HG02870 (cell line): Measurements from ENCODE around the gene COQ8A.

Source experiments
- ATAC-seq: cut with Tn5 transposase; IDR thresholded peaks from one replicate; pipeline ENCODE4 v1.9.1; 2021; ENCODE audit warnings: mild to moderate bottlenecking, moderate library complexity; ENCODE audit not compliant: unreplicated experiment

COQ8A gene

GRCh38 chr1:226982451-226983177, 42.5 kb downstream of the COQ8A start:
- ATAC-seq: no peak

DNA sequence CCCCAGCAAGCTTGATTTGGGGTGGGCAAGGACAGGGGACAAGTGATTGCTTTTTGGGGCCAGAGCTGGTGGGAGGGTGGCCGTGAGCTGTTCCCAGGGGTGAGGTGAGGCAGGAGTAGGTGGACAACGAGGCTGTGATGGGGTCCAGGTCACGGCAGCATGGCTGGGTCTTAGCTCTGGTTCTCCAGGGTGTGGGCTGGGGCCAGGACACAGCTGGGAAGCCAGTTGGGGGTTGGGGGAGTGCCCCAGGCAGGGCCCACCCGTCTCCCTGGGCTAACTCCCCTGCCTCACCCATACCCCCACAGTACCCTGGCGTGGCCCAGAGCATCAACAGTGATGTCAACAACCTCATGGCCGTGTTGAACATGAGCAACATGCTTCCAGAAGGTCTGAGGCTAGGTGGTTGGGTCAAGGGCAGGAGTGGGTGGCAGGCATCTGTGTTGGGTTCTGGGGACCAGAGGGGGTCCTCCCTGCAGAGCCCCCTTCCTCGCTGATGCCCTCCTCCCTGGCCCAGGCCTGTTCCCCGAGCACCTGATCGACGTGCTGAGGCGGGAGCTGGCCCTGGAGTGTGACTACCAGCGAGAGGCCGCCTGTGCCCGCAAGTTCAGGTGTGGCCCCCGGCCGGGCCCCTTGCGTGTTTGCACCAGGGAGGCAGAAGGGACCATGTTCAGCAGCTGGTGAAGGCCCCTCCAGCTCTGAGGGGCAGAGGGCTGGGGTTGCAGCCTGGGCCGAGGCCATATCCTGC, 43.3 kb downstream of the COQ8A start:
- no peak for ATAC-seq

DNA sequence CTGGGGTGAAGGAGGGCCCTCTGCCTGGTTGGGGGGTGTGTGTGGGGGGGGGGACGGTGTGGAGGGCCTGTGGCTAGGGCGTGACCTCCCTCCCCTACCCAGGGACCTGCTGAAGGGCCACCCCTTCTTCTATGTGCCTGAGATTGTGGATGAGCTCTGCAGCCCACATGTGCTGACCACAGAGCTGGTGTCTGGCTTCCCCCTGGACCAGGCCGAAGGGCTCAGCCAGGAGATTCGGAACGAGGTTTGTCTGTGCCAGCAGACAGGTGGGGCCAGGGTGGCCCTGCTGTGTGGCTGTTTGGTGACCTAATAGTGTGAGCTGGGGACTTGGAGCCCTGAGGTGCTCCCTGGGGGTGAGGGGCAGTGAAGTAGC, 43.9 kb downstream of the COQ8A start:
- no peak for ATAC-seq

- ATAC-seq: no peak
Measured at GRCh38 chr1:226984521-226985238, 44.6 kb downstream of the COQ8A start.

DNA sequence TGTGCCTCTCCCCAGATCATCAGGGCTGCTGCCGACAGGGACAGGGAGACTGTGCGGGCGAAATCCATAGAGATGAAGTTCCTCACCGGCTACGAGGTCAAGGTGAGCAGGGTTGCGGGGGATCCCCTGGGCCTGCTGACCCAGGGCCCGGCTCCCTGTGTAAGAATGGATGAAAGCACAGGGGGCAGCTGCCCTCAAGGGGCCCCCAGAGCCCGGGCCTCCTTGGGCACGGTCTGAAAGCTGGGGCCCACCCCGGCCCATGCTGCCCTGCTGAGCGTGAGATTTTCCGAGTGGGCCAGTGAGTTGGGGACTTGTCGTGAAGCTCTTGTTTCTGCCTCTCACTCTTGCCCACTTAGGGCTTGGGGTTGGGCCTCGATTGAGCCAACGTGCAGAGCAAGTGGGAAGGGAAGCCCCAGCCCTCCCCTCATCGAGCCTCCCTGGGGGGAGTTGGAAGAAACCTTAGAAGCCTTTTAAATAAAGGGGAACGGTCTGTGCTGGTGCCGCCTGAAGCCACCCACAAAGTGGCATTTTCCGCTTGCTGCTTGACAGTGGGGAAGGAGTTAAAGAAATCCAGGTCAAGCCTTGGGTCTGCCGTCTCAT, 45.2 kb downstream of the COQ8A start:
- no peak for ATAC-seq

DNA sequence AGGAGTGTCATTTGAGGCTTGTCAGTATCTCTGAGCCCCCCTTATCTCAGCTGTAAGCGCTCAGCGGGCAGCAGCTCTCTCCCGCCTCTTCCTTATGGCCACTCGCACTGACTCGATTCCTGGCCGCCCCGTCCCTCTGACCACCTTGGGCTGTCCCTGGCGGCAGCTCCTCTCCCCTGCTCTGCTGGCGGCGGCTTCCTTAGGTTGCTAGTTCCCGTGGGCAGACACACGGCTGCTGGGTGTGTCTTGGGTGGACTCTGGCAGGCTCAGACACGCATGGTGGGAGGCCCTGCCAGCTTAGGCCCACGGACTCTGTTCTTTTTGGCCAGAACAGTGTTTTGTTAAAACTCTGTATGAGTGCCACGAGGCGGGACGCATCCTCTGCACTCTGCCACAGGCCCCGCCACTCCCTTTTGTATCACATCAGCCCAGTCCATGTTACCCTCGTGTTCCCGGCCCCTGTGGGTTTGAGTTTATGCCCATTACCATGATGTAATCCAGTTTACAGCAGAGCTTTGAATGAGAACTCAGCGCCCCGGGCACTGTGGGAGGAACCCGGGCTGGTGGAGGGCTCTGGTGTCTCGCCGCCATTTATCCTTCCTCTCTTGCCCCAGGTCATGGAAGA, 45.9 kb downstream of the COQ8A start:
- ATAC-seq: no peak

- ATAC-seq: no peak
Measured at GRCh38 chr1:226986496-226987178, 46.5 kb downstream of the COQ8A start.

- ATAC-seq: no peak
Measured at GRCh38 chr1:226987179-226987536, 47.1 kb downstream of the COQ8A start.

GRCh38 chr1:226987623-226988333, 47.7 kb downstream of the COQ8A start:
- no peak for ATAC-seq

DNA sequence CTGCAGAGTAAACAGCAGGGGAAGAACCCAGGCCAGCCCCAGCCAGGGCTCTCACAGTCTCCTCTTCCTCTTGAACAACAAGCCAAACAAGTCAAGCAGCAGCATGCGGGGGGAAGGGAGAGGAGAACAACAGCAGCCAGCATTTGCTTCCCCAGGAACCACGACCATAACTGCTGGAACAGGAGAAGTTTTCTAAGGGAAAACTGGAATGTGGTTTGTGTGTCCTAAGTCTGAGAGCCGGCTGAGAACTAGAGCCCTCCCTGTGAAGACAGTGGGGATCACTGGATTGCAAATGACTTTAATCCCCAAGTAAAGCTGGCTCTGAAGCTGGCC, 48.2 kb downstream of the COQ8A start:
- ATAC-seq: no peak

- ATAC-seq: no peak
Measured at GRCh38 chr1:226989085-226989920, 49.2 kb downstream of the COQ8A start.

- ATAC-seq: peak; percentile 86
Measured at GRCh38 chr1:226990133-226990716, 50.1 kb downstream of the COQ8A start.

- ATAC-seq: no peak
Measured at GRCh38 chr1:226991920-226992319, 51.8 kb downstream of the COQ8A start.

DNA sequence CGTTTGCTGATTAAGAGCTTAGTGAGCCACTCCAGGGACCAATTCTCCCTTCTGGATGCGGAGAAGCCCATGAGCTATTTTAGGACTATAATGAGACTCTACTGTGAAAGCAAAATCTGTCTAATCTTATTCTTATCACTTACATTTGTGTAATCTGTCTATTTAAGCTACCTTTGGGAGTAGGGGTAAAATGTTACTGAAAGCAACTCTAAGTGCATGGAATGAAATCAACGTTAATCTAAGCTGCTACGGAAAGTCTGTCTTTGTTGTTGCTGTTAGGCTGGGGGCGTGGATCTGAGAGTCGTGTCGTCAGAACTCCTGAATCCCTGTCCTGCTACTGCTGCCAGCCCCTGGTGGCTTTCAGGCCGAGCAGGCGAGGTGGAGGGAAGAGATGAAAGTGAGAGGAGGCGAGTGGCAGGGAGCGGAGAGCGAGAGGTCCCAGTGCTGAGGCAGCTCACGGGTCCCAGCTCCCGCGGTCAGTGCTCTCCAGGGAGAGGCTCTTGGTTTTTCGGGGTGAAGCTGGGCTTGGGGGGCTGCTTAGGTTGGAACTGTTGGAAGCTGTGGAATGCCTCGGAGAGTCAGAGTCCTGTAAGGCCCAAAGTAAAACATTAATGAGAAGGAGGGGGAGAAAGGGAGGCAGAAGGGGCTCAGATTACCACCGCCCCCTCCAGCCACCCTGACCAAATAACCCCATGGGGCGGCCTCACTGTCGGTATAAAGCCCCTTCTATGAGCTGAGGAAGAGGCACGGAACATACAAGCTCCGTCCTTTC, 53.9 kb downstream of the COQ8A start:
- no peak for ATAC-seq

DNA sequence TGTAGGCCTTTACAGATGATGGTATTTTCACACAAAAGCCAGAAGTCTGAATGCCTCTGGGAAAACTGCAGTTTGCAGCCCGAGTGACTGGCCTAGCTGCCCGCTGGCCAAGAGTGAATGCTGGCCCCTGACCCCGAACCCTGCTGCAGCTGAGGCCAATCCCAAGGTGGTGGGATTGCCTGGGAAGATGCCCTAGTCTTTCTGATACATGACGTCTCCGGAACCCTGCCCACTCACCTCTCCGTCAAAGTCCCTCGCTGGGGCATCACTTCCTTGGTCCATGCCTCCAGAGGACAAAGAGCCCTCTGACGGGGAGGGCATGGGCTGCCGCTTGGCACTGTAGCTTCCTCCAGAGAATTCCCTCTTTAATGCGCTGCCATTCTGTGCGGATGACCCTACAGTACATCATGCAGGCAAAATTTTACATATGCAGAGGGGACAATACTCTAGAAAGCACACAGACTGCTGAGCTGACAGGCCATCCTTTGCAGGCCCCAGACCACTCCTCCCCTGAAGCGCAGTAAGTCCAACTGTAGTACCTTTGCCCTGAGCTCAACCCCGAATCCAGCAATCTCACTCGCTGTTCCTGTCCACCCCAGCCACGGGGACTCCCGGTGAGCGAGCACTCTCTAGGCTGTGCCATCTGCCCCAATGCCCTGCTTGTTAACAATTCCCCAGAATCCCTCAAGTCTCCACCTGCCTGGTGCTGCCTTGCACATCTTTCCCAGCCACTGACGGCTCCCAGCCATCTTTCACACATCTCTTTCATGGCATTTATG, 54.7 kb downstream of the COQ8A start:
- ATAC-seq: no peak

DNA sequence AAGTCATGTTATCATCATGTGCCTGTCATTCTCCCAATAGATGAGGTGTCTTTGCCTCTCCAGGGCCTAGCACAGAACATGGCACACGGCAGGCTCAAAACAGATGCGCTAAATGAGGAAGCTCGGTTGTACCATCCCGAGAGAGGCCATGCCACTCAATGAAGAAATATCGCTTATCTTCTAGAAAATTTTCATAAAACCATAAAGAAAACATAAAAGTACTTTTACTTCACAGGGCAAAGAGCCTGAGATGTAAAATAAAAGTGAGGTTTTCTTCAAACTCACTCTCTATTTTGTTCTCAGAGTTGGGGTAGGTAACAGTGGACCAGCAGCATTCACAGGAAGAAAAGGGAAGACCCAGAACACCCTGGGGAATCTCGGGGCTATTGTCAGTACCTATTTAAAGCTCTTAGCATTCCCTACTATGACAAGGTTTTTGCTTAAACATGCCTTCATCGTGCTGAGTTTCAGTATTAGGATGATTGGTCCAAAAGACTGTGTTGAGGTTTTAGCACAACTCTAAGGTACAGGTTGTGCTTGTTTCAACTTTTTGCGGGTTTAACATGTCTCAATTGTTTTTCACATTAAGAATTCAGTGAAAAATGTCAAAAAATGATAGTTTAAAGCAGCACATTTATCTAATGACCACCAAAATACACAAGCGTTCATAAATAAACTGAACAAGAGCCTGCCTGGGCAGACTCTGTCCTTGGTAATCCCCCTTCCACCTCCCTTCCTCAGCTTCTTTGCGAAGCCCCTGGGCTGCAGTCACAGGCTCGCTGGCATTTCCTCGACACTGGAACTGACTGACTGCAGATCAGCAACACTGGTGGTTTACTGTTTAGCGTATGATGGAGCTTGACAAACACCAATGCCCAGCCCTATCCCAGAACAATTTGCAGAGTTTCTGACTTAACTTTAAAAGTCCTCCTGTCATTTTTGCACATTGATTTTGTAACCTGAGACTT, 55.6 kb downstream of the COQ8A start:
- peak; percentile 98 for ATAC-seq
